NCI-H460 (cell line): Measurements from ENCODE around the gene SCAPER. TPM values are rescaled to one million over a fixed set of nuclear protein-coding genes. Genes with fewer than 3 reads are reported as not detected.
A peak's percentile ranks its signal among the peaks of the same experiment; 100 is the strongest.

Source experiments
- DNase-seq: peaks from one replicate; pipeline ENCODE4 v3.0.0-alpha.2; 2016; ENCODE audit warnings: low read depth; ENCODE audit errors: extremely low read depth
- polyA plus RNA-seq: library from polyadenylated mRNA; depleted of rRNA; stranded (reverse); fragments of >200 nt; gene quantifications from 2 replicates; pipeline ENCODE4 v1.2.3, GENCODE V29; 2014; cell fraction: nucleus; rRNA removed
- total RNA-seq: library from RNA; depleted of rRNA; stranded (reverse); fragments of >200 nt; shearing (Covaris generic); gene quantifications from 2 replicates; pipeline ENCODE4 v1.2.3, GENCODE V29; 2014; rRNA removed

SCAPER gene, protein sequence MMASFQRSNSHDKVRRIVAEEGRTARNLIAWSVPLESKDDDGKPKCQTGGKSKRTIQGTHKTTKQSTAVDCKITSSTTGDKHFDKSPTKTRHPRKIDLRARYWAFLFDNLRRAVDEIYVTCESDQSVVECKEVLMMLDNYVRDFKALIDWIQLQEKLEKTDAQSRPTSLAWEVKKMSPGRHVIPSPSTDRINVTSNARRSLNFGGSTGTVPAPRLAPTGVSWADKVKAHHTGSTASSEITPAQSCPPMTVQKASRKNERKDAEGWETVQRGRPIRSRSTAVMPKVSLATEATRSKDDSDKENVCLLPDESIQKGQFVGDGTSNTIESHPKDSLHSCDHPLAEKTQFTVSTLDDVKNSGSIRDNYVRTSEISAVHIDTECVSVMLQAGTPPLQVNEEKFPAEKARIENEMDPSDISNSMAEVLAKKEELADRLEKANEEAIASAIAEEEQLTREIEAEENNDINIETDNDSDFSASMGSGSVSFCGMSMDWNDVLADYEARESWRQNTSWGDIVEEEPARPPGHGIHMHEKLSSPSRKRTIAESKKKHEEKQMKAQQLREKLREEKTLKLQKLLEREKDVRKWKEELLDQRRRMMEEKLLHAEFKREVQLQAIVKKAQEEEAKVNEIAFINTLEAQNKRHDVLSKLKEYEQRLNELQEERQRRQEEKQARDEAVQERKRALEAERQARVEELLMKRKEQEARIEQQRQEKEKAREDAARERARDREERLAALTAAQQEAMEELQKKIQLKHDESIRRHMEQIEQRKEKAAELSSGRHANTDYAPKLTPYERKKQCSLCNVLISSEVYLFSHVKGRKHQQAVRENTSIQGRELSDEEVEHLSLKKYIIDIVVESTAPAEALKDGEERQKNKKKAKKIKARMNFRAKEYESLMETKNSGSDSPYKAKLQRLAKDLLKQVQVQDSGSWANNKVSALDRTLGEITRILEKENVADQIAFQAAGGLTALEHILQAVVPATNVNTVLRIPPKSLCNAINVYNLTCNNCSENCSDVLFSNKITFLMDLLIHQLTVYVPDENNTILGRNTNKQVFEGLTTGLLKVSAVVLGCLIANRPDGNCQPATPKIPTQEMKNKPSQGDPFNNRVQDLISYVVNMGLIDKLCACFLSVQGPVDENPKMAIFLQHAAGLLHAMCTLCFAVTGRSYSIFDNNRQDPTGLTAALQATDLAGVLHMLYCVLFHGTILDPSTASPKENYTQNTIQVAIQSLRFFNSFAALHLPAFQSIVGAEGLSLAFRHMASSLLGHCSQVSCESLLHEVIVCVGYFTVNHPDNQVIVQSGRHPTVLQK (N-terminal part only)
- total RNA-seq = 5.6 and 8.8 TPM in 2 replicates
- polyA plus RNA-seq = 6.8 and 8.6 TPM in 2 replicates

DNA sequence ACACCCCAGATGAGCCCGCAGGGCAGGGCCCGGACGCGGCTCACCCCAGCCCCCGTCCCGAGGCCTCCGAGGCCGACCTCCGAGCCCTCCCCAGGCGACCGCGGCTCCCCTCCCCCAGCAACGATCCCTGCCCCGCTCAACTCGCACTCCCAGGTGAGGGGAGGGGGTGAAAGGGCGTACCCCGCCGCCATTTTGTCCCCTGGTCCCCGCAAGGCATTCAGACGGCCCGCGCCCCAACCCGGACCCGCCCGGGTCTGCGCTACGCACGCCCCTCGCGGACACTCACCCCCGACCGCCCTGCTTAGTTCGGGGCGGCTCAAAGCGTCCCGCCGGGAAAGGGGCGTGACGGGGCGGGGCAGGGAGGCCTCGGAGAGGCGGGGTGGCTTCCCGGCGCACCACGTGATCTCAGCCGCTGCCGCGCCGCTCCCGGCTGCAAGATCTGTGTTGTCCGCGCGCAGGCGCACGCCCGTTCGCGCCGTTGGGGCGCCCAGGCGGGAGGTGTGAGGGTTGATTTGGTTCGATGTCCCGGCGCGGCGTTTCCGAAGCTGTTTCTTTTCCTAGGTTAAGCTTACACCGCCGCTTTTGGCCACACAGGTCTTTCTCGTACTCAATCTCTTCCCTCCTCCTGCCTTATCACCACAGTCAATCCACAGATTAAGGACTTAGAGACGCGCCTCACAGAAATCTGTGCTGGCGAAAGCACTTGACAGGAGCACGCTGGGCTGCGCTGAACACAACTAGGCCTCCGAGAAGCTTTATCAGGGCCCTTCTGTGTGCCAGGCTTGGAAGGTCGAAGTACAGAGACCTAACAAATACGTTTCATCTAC, at the start of gene SCAPER:
SCAPER (minus strand) TSS at position 328 of the 827 bp plus-strand sequence. CDS start 21,523 bp downstream, outside the sequence.
- peak; percentile 72 for DNase-seq

DNA sequence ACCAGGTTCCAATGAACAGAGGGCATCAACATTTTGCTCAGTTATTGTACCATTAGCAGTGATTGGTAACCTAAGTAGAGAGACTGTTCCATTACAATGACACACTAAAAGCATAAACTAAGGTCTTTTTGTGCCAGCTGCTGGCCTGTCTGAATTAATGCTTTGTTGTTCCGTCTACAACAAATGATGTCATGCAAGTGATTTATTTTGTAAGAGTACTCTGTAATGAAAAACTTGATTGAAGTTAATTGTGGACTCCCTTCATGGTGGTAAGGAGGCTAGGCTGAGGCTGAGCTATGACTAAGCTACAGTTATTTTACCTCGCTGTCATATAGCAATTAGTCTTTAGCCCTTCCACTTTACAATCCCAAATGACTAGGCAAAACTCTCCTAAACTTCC, 49.6 kb upstream of the SCAPER start:
- no peak for DNase-seq

DNA sequence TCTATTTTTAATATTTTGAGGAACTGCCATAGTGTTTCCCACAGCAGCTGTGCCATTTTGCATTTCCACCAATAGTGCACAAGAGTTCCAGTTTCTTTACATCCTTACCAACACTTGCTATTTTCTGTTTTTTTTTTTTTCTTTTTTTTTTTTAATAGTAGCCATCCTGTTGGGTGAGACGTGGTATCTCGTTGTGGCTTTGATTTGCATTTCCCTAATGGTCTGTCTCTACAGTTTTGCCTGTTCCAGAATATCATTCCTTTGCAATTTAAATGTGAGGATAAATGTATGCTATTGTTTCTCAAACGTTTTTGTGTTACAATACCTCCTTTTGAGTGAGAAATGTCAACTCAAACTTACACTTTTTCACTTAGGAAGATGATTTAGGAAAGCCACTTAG, 48.8 kb upstream of the SCAPER start:
- no peak for DNase-seq

DNA sequence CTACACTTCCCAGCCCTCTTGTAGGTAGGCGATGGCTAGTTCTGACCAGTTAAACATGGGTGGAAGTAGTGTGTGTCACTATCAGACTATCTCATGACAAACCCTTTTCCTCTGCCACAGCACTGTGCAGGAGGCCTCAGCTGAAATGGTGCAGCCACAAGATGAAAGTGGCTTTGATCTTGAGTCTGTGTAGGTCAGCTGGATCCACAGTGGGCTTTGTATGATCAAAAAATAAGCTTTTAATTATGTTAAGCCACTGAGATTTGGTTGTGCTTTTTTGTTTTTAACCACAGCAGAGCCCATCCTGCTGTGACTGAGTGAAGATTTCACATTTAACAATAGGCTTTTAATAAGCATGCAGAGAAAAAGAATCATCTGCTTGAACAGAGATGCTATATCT, 46.1 kb upstream of the SCAPER start:
- DNase-seq = no peak

DNA sequence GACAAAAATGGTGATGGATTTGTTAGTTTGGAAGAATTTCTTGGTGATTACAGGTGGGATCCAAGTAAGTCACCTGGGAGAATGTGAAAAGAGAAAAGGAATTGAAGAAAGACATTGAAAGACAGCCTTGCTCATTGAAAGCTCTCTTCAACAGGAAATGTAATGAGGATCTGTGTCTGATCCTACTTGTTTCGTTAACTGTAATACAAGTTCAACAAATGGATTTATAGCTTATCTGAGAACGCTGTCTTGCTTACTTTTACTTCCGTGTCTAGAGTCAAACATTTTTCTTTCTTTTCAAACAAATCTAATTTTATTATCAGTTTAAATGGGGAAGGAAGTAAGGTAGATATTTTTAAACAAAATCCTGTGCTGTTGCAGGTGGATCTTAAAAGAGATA, 42.3 kb upstream of the SCAPER start:
- no peak for DNase-seq

DNA sequence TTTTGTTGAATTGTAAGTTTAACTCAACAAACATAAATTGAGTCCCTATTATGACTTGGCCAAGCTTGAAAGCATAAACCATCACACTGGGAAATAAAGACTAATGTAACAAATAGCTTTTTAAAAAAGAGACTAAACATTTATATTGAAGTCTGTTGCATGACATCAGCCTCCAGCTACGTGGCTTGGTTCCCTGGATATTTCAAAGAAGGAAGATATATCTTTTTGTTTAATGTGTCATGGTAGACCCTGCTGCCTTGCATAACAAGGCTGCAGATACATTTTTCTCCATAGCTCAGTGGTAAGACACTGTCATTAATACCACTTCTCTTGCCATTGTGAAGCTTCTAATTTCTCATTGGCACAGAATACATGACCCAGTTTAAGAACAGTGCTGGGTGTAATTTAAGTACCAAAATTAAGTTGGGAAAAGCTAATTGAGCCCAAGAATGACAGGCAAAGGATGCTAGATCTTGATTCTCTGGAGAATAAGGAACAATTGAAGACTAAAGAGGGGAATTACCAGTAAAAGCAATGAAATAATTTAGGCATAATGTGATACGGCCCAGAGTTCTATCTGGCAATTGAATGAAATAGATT, 40.5 kb upstream of the SCAPER start:
- no peak for DNase-seq

DNA sequence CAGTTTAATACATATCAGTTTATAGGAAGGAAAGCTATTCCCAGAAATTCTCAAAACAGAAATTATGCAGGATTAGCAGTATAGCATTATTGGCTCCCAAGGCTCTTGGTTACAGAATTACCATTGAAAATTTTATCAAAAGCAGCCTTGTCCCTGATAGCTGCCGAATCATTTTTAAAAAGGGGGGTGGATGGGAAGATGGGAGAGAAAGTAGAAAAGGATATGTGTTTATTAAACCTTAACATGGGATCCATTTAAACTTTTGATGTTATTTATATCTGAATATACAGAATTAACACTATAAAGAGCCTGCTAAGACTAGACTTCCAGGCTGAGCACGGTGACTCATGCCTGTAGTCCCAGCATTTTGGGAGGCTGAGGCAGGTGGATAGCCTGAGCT, 37.2 kb upstream of the SCAPER start:
- no peak for DNase-seq

DNA sequence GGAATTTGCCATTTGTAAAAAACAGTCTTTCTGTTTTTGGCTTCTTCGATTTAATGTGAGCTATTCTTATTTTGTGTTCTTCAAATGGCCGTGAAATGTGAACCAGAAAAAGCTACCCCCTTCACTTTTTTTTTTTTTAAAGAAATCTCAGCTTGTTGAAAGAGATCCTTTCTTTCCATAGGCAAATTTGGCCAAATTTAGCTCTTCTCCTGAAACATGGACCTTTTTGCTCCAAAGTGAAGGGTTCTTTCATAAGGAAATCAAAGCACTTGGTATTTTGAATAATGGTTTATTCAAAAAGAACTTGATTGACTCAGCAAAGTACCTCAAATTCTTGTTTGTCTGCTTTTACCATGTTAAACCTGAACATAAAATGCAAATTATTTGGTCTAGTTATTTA, 36.5 kb upstream of the SCAPER start:
- no peak for DNase-seq

DNA sequence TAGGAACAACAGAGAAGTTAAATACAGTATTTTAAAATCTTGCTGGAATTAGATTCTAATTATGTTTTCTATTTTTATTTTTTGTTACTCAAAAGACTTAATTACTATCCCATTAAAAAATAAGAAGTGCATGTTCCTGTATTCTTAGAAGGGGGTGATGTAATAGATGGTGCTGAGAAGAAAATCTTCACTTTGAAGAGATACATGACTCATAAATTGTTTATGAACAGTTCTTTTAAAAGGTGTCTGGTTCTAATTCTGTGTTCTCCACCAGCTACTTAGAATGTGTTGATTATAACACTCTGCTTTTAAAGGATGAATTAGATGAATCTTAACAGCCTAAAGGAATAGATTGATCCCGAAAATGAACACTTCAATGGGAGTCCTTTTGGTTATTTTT, 34.6 kb upstream of the SCAPER start:
- DNase-seq = no peak

DNA sequence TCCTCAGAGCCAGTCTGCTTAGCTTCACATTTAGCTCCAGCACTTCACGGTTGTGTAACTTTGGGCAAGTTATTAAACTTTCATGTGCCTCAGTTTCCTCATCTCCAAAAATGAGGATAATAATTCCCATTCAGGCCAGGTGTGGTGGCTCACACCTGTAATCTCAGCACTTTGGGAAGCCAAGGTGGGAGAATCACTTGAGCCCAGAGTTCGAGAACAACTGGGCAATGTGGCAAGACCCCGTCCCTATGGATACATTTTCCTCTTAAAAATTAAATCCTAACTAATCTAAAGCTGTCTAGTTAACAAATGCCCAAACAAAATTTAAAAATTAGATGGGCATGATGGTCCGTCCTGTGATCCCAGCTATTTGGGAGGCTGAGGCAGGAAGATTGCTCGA, 33.6 kb upstream of the SCAPER start:
- DNase-seq = no peak

DNA sequence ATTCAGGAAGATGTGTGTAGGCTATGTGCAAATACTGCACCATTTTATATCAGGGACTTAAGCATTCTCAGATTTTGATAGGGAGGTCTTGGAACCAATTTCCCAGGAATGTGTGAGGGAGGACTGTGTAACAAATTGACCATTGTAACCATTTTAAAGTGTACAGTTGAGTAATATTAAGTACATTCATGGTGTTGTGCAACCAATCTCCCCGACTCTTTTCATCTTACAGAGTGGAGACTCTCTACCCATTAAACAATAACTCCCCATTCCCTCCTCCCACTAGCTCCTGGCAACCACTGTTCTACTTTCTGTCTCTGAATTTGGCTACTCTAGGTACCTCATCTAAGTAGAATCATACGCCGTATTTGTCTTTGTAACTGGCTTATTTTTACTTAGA, 31.5 kb upstream of the SCAPER start:
- DNase-seq = no peak

DNA sequence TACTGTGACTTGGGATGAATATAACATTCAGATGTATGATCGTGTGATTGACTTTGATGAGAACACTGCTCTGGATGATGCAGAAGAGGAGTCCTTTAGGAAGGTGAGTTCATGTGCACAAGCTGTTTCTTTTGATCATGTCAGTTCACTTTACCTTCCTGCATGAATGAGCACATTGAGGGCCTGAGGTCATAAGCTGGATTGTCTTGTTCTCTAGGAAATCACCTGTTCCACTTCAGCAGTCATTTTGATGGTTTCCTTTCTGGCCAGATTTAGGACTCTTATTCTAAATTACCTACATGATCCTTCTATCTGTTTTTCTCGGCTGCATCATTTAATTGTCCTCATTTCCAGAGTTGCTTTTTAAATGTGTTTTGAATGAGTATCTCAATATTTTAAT, 30.5 kb upstream of the SCAPER start:
- DNase-seq = no peak

DNA sequence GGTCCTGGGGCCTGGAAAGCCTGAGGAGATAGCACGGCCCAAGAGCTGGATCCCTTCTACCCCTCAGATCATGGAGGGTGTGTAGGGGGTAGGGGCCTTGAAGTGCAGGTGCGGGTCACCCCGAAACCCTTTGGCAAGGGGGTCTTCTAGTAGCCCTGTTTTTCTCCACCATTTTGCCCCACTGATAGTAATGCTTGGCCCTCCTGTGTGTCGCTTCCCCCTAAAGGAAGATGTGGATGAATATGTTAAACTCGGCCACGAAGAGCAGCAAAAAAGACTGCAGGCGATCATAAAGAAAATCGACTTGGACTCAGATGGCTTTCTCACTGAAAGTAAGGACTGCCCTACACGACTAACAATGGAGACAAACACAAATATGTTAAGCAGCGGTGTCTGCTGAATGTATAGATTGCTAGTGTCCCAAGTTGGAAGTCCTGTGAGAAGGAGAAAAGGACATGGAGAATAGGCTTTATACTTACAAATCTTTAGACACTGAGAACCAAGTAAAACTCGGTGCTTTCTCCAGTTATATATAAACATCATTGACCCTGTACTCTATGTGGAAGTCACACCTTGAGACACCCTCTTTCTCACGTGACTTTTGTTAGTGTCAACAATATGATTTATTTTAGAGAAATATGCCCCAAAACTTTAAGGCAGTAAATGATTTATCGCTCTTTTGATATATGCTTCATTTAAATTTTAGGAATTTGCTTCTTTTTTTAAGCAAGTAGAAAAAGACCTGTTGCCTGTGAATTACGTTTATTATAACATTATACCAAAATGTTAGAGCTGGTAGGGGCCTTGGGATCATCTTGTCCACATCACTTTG, 27.2 kb upstream of the SCAPER start:
- DNase-seq = no peak

DNA sequence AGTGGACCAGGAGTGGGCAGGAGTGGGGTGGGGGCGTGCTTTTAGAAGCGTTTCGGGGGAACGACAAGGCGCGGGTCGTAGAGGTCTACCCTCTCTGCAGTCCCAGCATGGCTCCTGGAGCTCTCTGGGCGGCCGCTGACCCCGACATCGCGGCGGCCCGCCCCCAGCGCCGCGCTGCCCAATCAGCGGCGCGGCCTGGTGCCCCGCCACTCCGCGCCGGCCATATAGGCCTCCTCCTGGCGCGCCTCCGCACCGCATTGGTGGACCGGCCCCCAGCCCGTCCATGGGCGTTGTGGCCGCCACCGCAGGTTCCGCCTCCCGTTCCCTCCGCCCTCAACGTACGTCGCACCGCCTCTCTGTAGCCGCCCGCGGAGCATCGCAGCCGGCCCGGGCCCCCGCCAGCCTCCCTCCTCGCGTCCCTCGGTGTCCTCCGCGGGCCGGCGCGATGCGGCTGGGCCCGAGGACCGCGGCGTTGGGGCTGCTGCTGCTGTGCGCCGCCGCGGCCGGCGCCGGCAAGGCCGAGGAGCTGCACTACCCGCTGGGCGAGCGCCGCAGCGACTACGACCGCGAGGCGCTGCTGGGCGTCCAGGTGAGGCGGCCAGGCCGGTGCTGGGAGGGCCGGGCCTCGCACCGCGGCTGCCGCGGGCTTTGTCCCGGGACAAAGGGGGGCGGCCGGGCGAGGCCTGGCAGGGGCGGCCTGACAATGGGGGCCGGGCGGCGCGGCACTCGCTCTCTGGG, 26.4 kb upstream of the SCAPER start, which contains the start of gene RCN2:
RCN2 (plus strand) TSS at position 353 of the 738 bp plus-strand sequence; CDS start at position 446, 93 bp downstream.
- DNase-seq = peak; percentile 88

DNA sequence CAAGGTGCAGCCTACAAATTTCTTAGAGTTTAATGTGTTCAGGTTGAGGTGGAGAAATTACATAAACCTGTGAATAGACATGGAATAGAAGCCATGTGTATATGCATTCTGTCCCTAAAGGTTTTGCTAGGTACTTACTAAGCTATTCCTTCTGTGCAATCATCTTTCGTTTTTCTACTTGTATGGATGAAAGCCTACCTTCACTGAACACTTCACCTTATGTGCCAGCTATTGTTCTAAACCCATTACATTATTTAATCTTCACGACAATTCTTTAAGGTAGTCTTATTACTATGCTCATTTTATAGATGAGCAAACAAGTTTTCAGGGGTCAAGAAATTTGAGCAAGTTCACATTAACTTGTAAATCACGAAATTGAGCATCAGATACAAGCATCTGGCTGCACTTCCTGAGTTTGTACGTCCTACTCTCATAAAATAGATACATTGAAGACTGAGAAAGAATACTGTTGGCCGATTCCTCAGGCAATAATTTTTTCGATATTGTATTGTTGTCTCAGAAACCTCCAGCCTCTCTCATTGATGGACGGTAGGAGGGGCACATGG, 25.8 kb upstream of the SCAPER start:
- DNase-seq = no peak

DNA sequence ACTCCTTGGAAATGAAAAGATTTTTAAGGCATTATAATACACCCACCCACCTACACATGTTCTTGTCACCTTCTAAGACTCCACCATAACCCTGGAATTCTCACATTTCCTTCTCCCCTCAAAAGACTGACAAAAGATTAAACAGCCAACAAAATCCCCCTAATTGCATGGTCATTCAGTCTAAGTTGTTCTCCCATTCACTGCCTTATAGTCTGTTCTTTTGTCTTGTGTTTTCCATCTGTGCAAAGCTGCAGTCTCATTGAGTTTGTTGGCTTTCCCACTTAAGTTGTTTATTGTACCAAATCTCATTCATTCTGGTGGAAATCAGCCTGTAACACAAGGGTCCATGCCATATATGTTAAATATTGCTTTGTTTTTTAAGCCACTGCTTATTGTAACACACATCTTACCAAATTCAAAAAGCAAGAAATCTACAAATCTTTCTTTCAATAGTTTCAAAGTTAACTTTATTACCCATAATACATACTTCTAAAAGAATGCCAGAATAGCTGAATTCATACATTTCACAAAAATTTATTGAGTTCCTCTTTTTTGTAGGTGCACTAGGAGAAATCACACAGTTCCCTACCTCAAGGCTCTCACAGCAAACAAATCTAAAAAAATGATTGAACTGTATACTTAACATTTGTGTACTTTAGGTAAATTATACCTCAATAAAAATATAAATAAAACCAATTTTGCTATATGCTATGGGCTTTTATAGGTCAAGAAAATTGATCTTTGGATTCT, 24.0 kb upstream of the SCAPER start:
- DNase-seq = no peak

DNA sequence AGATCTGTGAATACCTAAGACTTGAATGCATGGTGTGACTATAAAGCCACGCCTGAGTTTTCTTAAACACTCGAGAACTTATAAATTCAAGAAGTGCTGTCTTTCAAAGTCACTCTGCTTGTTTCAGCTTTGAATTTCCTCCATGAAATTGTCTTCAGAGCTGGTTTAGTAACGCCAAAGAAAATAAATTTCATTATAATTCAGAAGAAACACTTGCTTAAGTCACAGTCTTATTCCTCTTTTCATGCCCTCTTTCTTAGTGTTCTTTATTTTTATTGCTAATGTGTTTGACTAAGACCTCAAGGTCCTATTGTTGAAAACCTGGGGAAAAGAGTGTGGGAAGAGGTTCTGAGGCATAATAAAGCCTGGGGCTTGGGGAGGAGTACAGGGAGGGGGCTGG, 23.1 kb upstream of the SCAPER start:
- no peak for DNase-seq
